GM19240 (cell line): ENCODE results near the gene HS6ST2.
"Not testable (repeated sequence)": the region's sequence is repeated elsewhere in the genome, so short reads cannot be mapped to it uniquely, and the experiment has no call there.

Source experiments
- DNase-seq: peaks from one replicate; pipeline ENCODE4 v3.0.0; 2011; ENCODE audit warnings: low spot score; ENCODE audit not compliant: insufficient read length

HS6ST2 gene

DNA sequence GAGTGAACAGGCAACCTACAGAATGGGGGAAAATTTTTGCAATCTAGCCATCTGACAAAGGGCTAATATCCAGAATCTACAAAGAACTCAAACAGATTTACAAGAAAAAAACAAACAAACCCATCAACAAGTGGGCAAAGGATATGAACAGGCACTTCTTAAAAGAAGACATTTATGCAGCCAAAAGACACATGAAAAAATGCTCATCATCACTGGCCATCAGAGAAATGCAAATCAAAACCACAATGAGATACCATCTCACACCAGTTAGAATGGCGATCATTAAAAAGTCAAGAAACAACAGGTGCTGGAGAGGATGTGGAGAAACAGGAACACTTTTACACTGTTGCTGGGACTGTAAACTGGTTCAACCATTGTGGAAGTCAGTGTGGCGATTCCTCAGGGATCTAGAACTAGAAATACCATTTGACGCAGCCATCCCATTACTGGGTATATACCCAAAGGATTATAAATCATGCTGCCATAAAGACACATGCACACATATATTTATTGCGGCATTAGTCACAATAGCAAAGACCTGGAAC lies 13.3 kb downstream of the HS6ST2 start:
- DNase-seq = not testable (repeated sequence)

DNA sequence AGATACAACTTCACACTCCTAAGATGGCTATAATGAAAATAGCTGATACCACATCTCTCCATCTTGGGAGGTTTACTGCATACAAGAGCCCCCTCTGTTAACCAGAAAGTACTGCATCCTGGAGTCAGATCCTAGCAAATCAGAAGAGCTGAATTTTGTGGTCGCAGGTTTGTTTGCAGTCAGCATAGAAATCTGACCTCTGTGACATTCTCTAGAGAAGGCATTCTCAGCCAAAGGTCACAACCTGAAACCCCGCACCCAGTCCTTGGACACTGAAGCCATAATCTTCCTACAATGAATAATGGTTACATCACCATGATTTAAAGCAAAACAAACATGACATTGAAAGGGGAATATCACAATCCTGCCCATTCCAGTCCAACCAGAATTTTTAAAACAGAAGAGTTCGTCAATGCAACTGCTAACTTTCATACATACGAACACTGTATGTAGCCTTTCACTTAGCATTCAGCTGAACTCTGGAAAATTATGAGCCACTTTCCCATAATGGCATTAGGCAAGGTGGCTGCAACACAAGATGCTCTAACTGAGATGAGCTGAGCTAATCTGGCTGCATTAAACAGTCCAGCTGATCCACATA lies 17.6 kb downstream of the HS6ST2 start:
- DNase-seq = no peak

DNA sequence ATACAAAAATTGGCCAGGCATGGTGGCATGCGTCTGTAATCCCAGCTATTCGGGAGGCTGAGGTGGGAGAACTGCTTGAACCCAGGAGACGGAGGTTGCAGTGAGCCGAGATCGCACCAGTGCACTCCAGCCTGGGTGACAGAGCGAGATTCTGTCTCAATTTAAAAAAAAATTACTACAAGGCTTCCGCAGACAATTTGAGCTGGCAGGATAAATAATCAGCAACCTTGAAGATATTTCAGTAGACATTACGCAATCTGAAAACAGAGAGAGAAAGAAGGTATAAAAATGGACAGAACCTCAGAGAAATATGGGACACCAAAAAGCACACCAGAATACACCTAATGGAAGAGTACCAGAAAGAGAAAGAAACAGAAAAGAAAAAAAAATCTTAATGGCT lies 25.3 kb downstream of the HS6ST2 start:
- DNase-seq = no peak

DNA sequence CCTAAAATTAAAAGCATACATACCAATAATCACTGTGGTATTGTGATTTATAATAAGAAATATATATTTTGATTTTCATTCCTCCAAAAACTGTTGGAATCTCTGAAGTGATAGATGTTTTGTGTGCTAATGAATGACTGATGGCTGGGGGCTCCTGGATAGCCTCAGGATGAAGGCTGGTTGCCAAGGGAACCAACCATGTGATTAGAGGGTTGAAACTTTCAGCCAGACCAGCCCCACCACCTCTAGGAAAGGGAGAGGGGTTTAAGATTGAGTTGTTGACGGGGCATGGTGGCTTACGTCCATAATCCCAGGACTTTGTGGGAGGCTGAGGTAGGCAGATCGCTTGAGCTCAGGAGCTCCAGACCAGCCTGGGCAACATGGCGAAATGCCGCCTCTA lies 34.0 kb downstream of the HS6ST2 start:
- DNase-seq = no peak

DNA sequence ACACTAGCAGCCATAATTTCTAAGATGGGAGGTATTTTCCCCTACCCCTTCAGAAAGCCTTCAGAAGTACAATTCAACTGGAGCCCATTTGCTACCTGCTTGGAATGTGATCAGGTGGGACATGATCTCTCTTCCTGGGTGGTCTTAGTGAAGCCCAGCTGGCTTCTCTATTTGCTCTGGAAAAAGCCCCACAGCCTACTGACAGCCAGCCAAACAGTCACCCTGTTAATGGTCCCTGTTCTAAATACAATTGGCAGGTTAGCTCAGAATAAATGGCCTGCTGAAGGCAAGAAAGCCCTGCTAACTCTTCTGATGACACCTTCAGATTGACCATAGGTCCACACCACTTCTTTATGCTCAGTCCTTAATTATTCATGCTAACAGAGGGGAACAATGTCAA lies 39.9 kb downstream of the HS6ST2 start:
- no peak for DNase-seq

DNA sequence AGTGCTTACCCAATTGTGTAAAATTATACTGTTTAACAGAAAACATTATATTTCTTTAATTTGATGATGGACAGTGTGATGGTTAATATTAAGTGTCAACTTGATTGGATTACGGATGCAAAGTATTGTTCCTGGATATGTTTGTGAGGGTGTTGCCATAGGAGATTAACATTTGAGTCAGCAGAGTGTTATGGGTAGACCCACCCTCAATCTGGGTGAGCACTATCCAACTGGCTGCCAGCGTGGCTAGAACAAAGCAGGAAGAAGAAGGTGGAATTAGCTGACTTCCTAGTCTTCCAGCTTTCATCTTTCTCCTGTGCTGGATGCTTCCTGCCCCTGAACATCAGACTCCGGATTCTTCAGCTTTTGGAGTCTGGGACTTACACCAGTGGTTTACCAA lies 42.1 kb downstream of the HS6ST2 start:
- DNase-seq = no peak

DNA sequence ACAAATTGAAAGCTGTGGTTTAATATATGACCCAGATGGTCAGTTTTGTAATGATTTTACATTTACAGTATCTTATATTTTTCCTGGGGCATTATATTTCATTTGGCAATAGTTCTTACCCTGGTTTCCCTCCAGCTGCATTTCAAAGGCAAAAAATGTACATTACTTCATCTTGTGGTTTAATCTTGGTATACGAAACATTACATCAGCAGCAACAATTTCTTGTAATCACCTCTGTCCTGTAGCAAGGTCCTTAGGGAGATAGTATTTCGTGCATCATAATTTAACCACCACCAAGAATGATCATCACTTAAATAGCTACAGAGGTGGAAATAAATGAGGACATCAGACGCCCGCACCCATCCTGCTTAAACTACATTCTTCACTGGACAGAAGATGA lies 48.8 kb downstream of the HS6ST2 start:
- no peak for DNase-seq

DNA sequence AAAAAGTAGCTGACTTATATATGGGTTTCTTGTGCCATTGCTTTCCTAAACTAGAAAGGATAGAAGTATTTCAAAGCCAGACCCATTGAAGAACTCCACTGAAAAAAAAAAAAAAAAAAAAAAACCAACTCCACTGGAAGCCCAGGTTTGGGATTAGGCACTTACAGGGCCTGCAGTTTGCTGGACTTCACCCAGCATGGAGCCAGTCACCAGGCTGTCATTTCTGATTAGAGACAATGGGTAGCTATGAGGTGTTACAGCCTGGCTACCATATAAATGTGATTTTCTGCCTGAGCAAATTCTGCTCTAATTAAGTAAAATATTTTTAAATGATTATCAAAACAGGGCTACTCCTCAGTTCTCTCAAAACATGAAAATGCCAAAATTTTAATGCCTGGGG lies 49.5 kb downstream of the HS6ST2 start:
- DNase-seq = no peak

DNA sequence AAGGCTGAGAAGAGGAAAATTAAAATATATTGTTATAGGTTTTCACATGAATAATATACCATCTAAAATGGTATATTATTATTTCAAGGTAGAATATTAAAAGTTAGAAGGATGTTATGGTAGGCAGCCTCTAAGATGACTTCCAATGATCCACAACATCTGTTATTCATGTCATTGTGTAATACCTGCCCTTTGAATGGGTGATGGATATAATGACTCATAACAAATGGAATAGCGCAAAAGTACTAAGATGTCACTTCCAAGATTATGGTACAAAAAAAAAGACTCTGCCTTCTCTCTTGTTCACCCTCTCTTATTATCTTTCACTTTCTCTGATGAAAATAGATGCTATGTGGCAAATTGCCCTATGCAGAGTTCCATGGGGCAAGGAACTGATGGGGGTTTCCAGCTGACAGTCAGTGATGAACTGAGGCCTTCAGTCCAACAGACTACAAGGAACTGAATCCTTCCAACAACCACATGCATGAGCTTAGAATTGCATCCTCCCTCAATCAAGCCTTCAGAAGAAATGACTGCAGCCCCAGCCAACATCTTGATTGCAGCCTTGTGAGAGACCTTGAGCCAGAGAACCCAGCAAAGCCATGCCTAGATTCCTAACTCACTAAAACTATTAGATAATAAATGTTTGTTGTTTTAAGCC lies 57.7 kb downstream of the HS6ST2 start:
- no peak for DNase-seq

DNA sequence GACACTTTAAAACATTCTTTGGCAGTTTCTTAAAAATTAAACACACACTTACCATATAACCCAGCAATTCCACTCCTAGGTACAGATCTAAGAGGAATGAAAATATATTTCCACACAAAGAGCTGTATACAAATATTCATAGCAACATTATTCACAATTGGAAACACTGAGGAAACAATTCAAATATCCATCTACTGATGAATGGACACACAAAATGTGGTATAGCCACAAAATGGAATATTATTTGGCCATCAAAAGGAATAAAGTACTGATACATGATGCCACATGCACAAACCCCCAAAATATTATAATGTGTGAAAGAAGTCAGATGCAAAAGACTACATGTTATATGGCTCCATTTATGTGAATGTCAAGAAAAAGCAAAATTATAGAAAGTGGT lies 70.9 kb downstream of the HS6ST2 start:
- DNase-seq = no peak

DNA sequence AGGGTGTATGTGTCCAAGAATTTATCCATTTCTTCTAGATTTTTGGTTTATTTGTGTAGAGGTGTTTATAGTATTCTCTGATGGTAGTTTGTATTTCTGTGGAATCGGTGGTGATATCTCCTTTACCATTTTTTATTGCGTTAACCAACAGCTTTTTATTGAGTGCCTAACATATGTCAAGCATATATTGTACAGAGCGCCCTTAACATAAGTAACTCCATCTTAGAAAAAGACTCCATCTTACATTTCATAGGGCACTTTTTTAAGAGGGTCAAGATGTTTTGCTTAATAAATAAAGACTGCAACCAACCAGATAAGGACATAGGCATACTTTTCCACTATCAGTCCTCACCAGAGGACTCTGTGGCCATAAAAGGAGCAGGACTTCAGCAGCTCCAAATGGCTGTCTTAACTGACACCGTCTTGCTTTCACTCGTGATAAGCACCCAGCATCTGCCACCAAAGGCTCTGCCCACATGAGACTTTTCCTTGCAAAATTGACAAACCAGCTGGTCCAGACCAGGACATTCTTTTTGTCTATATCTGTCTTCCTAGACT lies 75.0 kb downstream of the HS6ST2 start:
- DNase-seq = no peak

DNA sequence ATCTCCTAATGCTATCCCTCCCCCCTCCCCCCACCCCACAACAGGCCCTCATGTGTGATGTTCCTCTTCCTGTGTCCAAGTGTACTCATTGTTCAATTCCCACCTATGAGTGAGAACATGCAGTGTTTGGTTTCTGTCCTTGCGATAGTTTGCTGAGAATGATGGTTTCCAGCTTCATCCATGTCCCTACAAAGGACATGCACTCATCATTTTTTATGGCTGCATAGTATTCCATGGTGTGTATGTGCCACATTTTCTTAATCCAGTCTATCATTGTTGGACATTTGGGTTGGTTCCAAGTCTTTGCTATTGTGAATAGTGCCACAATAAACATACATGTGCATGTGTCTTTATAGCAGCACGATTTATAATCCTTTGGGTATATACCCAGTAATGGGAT lies 77.7 kb downstream of the HS6ST2 start:
- DNase-seq = not testable (repeated sequence)

DNA sequence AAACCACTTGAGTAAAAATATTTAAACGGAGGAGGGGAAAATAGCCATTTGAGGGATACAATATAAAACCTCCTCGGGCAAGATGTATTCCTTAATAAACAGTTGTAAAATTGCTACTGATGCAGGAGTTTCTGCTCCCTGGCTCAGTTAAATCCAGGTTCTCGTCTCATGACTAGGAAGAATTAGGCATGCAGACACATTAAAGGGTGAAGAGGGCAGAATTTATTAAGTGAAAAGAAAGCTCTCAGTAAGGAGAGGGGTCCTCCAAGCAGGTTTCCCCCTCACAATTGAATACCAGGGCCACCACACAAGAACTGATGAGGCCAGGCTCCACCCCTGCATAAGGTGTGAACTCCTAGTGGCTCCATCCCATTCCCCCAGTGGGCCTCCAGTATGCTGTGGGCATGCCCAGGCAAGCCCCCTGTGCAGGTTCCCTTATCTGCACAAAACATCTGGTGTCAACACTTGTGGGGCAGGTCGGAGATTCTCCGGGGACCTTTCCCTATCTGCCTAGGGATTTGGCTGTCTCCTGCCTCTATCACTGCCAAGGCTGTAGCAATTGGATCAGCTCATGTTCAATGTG lies 80.4 kb downstream of the HS6ST2 start:
- no peak for DNase-seq

DNA sequence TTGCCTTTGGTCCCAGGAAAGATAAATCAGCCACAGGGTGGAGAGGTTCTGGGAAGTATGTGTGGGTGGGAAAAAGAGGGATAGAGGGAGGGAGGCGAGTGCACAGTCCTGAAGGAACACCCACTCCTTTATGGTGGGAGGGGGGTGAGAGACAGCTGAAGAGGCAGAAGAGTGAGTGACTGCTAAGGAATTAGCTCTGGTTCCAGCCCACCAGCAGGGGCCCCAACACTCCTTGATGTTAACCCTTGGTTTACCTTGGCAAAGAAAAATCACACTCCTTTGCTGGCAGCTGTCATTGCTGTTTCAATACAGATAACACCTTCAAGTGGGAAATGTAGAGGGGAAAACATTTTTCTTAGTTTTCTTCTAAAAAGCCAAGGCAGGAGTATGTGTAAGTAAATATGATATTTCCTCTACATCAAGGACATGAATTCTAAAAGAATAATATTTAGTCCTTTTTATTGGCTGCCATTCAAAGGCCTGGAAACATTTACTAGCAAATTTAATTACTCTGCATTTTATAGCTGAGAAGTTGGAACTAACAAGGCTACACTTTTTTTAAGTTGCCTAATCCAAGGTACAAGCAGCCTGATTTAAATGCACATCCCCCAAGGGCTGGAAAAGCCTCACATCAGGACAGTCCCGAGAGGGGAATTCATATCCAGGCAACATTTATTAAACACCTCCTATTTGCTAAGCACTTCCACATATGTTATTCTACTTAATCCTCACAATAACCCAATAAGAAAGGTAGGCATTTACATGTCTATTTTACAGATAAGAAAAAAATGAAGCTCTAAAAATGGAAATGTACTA lies 81.7 kb downstream of the HS6ST2 start:
- no peak for DNase-seq

DNA sequence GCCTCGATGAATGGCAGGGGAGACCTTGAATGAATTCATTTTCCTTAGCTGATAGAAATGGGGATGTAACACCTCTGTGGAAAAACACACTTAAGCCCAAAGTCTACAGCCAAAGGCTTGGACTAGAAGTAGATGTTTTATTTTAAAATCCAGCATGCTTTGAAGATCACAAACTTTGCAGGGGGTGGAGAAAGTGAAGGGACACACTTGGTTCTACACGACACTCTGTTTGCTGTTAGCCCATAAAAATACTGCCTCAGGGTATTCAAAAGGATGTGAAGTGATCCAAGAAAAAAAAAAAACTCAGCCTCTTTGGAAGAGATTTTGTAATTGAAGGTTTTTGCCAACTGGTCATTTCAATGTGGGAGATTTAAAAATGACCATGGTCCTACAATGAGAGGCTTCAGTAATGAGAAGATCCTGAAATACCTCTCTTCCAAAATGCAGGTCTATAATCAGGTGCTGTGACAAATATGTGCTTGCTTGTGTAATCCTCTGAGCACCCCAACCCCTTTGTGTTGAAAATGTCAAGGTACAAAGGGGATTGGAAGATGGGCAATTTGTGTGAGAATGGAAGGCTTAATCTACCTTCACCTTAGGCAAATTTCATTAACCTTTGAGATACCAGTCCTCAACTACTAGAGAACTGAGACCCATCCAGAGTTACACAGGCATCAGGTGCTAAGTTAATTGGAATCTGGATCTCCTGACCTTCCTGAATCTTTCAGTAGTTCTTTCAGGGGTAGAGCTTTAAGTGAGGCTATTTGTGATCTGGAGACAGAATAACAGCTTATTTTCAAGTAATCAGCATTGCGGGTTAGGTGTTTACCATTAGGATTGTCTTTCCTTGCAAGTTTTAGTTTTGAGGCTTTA lies 82.5 kb downstream of the HS6ST2 start:
- DNase-seq = no peak

DNA sequence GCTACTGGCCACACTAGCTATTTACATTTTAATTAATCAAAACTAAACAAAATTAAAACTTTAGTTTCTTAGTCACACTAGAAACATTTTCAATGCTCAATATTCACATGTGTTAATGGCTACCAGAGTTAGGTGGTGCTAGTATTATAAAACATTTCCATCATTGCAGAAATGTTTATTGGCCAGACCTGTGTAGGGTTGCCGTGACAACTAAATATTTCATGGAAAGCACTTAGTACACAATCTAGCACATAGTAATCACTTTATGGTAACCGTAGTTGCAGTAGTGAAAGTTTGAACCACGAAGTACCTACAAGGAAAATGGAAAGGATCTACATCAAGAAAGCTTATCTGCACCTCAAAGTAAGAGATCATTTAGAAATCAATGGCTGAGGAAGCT lies 95.9 kb downstream of the HS6ST2 start:
- DNase-seq = no peak

DNA sequence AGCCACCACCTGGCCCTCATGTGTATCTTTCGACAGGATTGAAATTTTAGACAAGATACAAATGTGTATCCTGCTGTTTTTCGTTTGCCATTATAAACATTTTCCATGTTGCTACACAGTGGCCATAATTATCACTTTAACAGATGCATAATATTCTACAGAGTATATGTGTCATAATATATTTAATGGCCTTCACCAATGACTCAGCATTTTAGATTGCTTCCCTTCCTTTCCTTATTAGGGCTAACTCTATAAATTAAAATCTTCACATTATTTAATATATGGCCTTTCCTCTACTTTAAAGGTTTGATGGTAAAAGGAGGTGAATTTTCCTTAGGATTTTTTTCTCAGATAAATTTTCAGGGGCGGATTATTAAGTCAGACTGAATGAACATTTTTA lies 97.4 kb downstream of the HS6ST2 start:
- no peak for DNase-seq

DNA sequence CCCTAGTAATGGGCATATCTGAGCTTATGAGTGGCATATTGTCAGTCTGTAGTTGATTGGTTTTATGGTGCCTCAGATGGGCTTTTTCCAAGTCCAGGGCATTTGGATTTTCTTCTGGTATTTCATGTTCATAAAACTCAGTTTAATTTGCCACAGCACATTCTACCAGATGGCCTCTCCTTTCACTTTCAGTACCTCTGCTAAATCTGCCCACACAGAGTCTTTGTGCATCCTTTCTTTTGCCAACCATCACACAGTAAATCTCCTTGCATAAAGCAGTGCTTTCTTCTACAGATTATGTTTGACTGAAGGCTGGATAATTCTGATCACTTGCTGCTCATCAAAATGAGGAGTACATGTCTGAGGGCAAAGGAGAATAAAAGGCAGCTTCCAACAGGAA lies 98.2 kb downstream of the HS6ST2 start:
- no peak for DNase-seq

DNA sequence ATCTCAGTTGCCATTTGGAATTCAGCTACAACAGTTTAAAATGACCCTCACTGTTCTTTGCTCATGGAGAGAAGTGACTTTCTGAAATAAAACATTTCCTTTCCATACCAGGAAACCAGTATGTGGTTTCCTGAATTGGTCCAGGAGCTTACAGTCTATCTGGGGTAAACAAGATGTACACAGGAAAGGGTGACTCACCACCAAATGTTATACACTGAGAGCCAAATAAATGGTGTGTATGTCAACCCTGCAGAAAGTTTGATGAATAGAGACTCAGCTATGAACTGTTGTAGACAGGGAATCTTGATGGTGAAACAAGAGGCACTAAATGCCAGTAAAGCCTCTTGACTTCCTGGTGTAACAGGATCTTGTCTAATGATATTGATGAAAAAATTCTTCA lies 100.4 kb downstream of the HS6ST2 start:
- no peak for DNase-seq

DNA sequence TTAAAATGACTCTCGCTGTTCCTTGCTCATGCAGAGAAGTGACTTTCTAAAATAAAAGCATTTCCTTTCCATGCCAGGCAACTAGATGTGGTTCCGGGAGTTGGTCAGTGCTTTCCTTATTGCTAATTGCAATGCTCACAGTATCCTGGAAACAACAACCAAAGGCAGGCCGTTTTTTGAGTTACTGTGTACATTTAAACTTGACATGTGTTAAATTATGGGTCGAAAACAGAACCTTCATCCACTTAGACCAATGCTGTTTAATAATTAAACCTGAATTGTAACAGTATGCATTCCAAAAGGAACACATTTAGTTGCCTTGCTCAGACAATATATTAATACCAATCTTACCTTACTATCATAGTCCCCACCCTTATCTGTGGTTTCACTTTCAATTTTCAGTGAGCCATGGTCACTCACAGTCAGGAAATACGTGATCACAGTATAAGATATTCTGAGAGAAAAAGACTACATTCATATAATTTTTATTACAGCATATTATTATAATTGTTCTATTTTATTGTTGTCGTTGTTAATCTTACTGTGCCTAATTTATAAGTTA lies 102.6 kb downstream of the HS6ST2 start:
- DNase-seq = no peak
